ENCODE measurements around the gene KIAA0232.
A peak's percentile ranks its signal among the peaks of the same experiment; 100 is the strongest.
"Not testable (repeated sequence)": the region's sequence is repeated elsewhere in the genome, so short reads cannot be mapped to it uniquely, and the experiment has no call there.

The KIAA0232 gene

GRCh38 chr4:6905516-6906445 lies 123.3 kb downstream of the KIAA0232 start:
- H3K4me2 ChIP-seq (ENCODE audit: insufficient read depth, low read length), result no peak overlapping the region
- H3K79me2 ChIP-seq (ENCODE audit: insufficient read depth, low read length), result peaks cover 8% of the 10 kb centered on the region
- H3K9ac ChIP-seq (ENCODE audit: low read depth, low read length), result no peak overlapping the region
- H3K36me3 ChIP-seq (ENCODE audit: insufficient read depth, low read length), result no peaks in the 10 kb centered on the region
- no peaks in the 10 kb centered on the region for H3K9me3 ChIP-seq (ENCODE audit: insufficient read depth, low read length, severe bottlenecking)
- H2AFZ ChIP-seq (ENCODE audit: low read depth, low read length), result no peak overlapping the region
- no peak overlapping the region for H3K27ac ChIP-seq (ENCODE audit: low read length)
- H3K4me3 ChIP-seq (ENCODE audit: low read depth in 1 of 2, low read length in 2 of 2), result no peak overlapping the region
- TF ChIP-seq CTCF (IDR thresholded peaks at IDR 0.05; ENCODE audit: borderline replicate concordance, extremely low read depth, low read length, poor library complexity, severe bottlenecking) (no peak), EZH2 (IDR thresholded peaks at IDR 0.05; ENCODE audit: borderline replicate concordance, low read depth, low read length, severe bottlenecking) (no peak)
- peaks cover 16% of the 10 kb centered on the region for H3K4me1 ChIP-seq (ENCODE audit: insufficient read depth, low read length)
- H3K27me3 ChIP-seq (ENCODE audit: insufficient read depth, low read length, poor library complexity), result no peaks in the 10 kb centered on the region
- ATAC-seq (ENCODE audit: insufficient read depth, low read depth), result no peak
- H4K20me1 ChIP-seq (ENCODE audit: insufficient read depth, low read length), result peaks cover 5% of the 10 kb centered on the region; the same call in 1 of the 2 replicates
- no peak for DNase-seq

- H3K4me3 ChIP-seq (ENCODE audit: low read depth in 1 of 2, low read length in 2 of 2); H3K27me3 ChIP-seq (ENCODE audit: insufficient read depth, low read length, poor library complexity); H3K4me2 ChIP-seq (ENCODE audit: insufficient read depth, low read length); DNase-seq; H3K9me3 ChIP-seq (ENCODE audit: insufficient read depth, low read length, severe bottlenecking); H2AFZ ChIP-seq (ENCODE audit: low read depth, low read length); H3K27ac ChIP-seq (ENCODE audit: low read length); ATAC-seq (ENCODE audit: insufficient read depth, low read depth); H3K36me3 ChIP-seq (ENCODE audit: insufficient read depth, low read length); H3K9ac ChIP-seq (ENCODE audit: low read depth, low read length): not testable (repeated sequence)
- peaks cover 12% of the 10 kb centered on the region; the same call in 1 of the 2 replicates for H4K20me1 ChIP-seq (ENCODE audit: insufficient read depth, low read length)
- H3K4me1 ChIP-seq (ENCODE audit: insufficient read depth, low read length), result peaks cover 23% of the 10 kb centered on the region
- peaks cover 15% of the 10 kb centered on the region for H3K79me2 ChIP-seq (ENCODE audit: insufficient read depth, low read length)
These were observed 124.0 kb downstream of the KIAA0232 start for GRCh38 chr4:6906486-6906885.

- H3K79me2 ChIP-seq (ENCODE audit: insufficient read depth, low read length), result peaks cover 18% of the 10 kb centered on the region
- no peak overlapping the region for H3K4me2 ChIP-seq (ENCODE audit: insufficient read depth, low read length)
- no peak overlapping the region for H3K27ac ChIP-seq (ENCODE audit: low read length)
- H3K9ac ChIP-seq (ENCODE audit: low read depth, low read length), result no peak overlapping the region
- peaks cover 14% of the 10 kb centered on the region; the same call in 1 of the 2 replicates for H4K20me1 ChIP-seq (ENCODE audit: insufficient read depth, low read length)
- no peak overlapping the region for H2AFZ ChIP-seq (ENCODE audit: low read depth, low read length)
- no peaks in the 10 kb centered on the region for H3K9me3 ChIP-seq (ENCODE audit: insufficient read depth, low read length, severe bottlenecking)
- no peaks in the 10 kb centered on the region for H3K27me3 ChIP-seq (ENCODE audit: insufficient read depth, low read length, poor library complexity)
- no peak overlapping the region for H3K4me3 ChIP-seq (ENCODE audit: low read depth in 1 of 2, low read length in 2 of 2)
- DNase-seq (no peak), ATAC-seq (ENCODE audit: insufficient read depth, low read depth) (no peak)
- H3K4me1 ChIP-seq (ENCODE audit: insufficient read depth, low read length), result peaks cover 25% of the 10 kb centered on the region
- no peaks in the 10 kb centered on the region for H3K36me3 ChIP-seq (ENCODE audit: insufficient read depth, low read length)
- TF ChIP-seq EZH2 (IDR thresholded peaks at IDR 0.05; ENCODE audit: borderline replicate concordance, low read depth, low read length, severe bottlenecking) (no peak), CTCF (IDR thresholded peaks at IDR 0.05; ENCODE audit: borderline replicate concordance, extremely low read depth, low read length, poor library complexity, severe bottlenecking) (peak; percentile 43)
These were observed 125.2 kb downstream of the KIAA0232 start for GRCh38 chr4:6907658-6908191.
